ENCODE data around the gene GABARAP.

DNA sequence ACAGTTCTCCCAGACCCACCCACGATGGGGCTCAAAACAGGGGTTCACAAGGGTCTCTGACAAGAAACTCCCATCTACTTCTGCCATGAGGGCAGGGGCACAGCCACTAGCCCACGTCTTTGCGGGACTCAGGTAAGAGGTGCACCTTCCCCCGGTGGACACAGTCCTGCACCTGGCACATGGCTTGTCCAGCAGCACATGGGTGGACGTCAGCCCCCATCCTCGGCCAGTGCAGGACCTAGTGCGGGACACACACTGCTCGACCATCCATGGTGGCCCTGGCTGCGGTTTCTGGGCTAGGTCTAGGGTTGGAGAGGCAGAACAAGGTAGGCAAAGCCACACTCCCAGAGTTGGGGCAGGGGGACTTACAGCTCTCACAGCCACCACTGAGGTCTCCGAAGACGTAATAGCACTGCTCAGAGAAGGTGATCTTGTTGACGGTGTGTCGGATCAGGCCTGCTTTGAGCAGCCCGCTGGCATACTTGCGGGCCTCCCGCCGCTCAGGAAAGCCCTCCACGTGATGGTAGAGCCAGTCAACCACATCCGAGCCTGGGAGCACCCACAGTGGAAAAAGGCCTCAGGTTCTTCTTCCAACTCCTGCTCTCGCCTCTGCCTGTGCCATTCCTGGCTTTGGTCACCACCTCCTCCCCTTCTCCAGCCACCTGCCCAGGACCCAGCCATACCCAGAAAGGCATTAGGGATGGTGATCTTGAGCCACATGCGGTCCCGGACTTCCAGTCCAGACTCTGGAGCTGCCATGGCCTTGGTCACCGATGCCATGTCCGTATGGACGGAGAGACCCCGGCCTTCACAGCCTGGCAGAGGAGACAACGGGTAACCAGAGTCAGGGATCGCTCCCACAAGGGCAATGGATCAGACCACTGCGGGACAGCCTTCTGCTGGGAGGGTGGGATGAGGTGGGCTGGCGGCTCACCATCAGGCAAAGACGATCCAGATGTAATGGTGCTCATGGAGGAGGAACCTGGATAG lies 15.2 kb downstream of the GABARAP start:
- TF ChIP-seq CEBPB (IDR thresholded peaks at IDR 0.05) (no peak), RAD21 (IDR thresholded peaks at IDR 0.05; ENCODE audit: low read depth) (no peak), USF1 (IDR thresholded peaks at IDR 0.05) (no peak), NFIC (IDR thresholded peaks at IDR 0.05) (no peak), EP300 (IDR thresholded peaks at IDR 0.05; ENCODE audit: borderline replicate concordance) (no peak), TEAD4 (IDR thresholded peaks at IDR 0.05) (no peak), EGR1 (IDR thresholded peaks at IDR 0.05) (no peak), YY1 (IDR thresholded peaks at IDR 0.05; ENCODE audit: low read depth) (no peak)

Data from Ishikawa (cell line).